ENCODE measurements around the gene SLC12A2.

GRCh38 chr5:128213833-128214232 lies 130.3 kb downstream of the SLC12A2 start:
- TF ChIP-seq, protein P1, sequence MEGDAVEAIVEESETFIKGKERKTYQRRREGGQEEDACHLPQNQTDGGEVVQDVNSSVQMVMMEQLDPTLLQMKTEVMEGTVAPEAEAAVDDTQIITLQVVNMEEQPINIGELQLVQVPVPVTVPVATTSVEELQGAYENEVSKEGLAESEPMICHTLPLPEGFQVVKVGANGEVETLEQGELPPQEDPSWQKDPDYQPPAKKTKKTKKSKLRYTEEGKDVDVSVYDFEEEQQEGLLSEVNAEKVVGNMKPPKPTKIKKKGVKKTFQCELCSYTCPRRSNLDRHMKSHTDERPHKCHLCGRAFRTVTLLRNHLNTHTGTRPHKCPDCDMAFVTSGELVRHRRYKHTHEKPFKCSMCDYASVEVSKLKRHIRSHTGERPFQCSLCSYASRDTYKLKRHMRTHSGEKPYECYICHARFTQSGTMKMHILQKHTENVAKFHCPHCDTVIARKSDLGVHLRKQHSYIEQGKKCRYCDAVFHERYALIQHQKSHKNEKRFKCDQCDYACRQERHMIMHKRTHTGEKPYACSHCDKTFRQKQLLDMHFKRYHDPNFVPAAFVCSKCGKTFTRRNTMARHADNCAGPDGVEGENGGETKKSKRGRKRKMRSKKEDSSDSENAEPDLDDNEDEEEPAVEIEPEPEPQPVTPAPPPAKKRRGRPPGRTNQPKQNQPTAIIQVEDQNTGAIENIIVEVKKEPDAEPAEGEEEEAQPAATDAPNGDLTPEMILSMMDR (conservative IDR thresholded peaks at IDR 0.05; ENCODE audit: low read depth in 2 of 2): no peak
- TF ChIP-seq ZNF462 (CRISPR knock-in tag; IDR thresholded peaks at IDR 0.05): no peak

All from GM23338 (cell line).